Frontal cortex (tissue), 4 donors: ENCODE results near the gene ATP10A. TPM values are rescaled to one million over a fixed set of nuclear protein-coding genes. Genes with fewer than 3 reads are reported as not detected.

Source experiments
- DNase-seq, 2 donors: peaks; one replicate each; pipeline ENCODE4 v3.0.0; 2012; ENCODE audit warnings: low spot score in 2 of 2
- FAIRE-seq: peaks from 2 replicates; lab custom pipeline; 2012; peaks lifted over from hg19 to GRCh38; lab: Jason Lieb, UNC
- total RNA-seq: library from RNA; depleted of rRNA; stranded (reverse); fragments of >200 nt; gene quantifications from one replicate; pipeline ENCODE4 v1.2.3, GENCODE V29; 2014
- donor health status: control.
- donor health status: control.
- donor health status: control.

The ATP10A gene
- total RNA-seq, 1 donor from 2014 or later, result 0.82 TPM

- DNase-seq (no peak), FAIRE-seq (no peak)
Measured at GRCh38 chr15:25733856-25734679, 129.1 kb downstream of the ATP10A start.

DNA sequence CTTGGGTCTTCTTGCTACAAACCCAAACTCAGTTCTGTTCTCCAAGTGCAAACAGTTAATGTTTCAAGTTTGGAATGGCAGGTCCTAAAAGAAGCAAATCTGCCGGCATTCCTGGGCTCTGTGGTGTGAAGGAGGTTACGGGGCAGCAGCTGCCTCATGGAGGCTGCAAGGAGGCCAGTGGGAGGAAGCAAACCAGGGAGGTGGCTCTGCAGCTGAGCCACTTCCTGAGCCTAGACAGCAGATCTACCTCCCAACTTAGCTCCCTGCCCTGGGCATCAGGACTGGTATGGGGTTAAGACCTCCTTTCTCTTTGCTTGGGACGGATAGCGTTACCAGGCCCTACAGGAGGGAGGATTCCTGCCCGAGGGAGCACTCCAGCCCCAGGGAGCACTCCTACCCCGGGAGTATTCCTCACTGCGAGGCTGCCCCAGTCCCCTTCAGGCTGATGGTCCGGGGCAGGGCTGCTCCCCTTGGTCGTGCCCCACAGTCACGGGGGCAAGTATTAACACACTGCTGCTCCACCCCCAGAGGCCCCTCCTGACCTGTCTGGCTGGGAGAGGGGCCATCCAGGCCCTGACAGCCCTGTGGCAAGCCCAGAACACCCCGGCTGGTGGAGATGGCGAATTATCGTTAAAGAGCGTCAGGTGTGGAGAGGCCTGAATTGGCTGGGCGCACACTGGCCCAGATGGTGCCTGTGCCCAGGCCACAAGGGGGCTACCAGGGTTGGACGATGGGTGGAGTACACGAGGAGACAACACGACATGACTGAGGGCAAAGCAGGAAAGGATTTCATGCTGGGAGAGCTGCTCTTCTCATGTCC lies 129.9 kb downstream of the ATP10A start:
- no peak for FAIRE-seq
- no peak for DNase-seq

DNA sequence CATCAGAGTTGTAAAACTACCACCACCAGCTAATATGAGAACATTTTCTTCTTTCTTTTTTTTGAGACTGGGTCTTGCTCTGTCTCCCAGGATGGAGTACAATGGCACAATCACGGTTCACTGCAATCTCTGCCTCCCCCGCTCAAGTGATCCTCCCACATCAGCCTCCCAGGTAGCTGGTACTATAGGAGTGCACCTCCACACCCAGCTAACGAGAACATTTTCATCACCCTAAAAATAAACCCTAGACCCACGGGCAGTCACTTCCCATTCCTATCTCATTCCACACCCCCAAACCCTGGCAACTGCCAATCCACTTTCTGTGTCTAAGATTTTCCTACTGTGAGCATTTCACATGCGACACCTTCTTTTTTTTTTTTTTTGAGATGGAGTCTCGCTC lies 130.9 kb downstream of the ATP10A start:
- FAIRE-seq (no peak), DNase-seq (no peak)

GRCh38 chr15:25731411-25731810 lies 131.7 kb downstream of the ATP10A start:
- no peak for FAIRE-seq

DNA sequence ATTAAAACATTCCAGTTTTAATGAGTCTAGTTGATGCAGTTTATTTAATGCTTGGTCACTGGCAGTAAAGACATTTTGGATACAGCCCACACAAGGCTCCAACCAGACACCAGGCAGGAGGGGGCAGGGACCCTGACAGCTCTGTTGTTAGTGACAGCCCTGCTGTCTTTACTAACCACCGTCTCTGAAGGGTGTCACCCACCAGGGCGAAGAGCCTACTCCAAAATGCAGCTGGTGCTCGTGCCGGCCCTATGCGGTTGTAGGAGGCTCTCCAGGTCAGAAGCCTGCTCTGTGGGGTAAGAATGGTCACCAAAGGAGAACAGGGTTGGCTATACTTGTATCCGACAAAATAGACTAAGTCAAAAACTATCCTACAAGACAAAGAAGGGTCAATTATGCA lies 132.2 kb downstream of the ATP10A start:
- FAIRE-seq, result no peak
- no peak for DNase-seq

More at GRCh38 chr15:25731411-25731810, 131.7 kb downstream of the ATP10A start:
- DNase-seq, result no peak

- DNase-seq, result no peak
Measured at GRCh38 chr15:25728816-25729215, 134.3 kb downstream of the ATP10A start.

GRCh38 chr15:25727867-25728600 lies 135.1 kb downstream of the ATP10A start:
- DNase-seq (no peak), FAIRE-seq (no peak)

More at GRCh38 chr15:25728816-25729215, 134.3 kb downstream of the ATP10A start:
- no peak for FAIRE-seq

DNA sequence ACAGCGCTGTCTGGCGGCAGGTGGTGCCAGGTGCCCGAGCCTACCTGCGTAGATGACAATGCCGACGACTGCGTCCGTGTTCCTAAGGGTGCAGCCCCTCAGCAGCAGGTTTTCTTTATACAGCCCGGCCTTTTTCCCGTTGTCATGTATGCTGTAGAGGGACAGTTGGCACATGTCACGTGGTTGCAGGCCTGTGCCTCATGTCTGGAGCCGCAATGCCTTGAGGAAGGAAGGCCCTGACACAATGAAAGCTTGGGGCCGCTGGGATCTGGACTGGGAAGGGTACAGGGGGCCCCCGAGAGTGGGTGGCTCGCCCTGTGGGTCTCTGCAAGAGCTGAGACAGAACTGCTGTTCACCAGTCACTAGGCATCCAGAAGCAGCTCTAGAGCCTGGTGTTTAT lies 136.0 kb downstream of the ATP10A start:
- FAIRE-seq (no peak), DNase-seq (no peak)

GRCh38 chr15:25725758-25726157 lies 137.4 kb downstream of the ATP10A start:
- no peak for FAIRE-seq
- DNase-seq, result no peak

GRCh38 chr15:25724899-25725298 lies 138.2 kb downstream of the ATP10A start:
- no peak for FAIRE-seq
- no peak for DNase-seq

GRCh38 chr15:25721605-25721955 lies 141.5 kb downstream of the ATP10A start:
- DNase-seq (no peak), FAIRE-seq (no peak)

DNA sequence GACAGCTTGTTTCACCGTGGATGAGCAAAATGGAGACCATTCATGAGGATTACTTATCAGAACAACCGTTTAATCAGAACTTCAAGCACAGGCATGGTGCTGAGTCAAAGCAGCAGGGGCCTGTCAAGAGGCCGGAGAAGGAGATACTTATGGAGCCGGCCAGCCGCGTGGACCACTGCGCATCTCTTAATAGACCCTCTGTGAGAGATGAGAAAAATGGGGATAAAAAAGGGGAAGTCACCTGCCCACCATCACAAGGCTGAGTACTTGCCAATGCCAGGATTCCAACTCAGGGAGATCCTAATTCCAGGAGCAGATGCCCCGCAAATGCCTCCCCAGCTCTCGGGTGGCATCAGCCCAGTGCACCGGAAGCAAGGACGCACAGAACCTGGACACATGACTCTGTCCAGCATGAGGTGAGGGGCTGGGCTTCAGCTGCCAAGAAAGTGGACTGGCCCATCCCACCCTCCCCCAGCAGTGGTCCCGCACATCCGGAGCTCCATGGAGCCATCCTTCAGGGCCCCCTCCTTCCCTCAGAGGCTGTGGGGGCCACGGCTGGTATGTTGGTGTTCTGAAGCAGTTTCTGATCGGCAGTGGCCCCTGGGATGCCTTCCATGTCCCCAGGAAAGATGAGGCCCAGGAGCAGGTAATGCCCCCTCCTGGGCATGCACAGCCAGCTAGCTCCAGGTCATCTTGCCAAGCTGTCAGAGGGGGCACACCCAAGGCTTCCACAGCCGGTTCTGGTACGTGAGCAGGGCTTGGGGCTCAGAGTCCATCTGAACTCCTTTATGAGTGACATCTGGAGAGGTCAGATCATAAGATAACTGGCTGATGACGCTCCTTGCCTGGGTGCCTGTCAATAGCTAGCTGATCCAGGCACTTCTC lies 143.8 kb downstream of the ATP10A start:
- no peak for DNase-seq
- no peak for FAIRE-seq

DNA sequence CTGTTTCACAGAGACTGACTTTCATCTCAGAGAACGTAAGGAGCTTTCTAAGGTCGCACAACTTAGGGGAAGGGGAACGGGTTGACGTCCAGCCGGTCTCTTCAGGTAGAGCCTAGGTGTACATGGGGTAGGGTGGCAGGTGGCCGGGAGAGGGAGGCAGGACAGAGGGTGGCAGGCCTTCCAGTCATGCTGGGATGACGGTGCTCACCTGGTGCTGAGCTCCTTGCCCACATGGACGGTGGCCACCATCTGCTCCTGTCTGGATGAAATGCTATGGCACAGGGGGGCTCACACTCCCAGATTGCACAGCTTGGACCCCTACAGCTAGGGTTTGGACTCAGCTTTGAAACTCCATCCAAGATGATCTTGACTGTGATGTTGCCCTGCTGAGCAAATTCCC lies 144.5 kb downstream of the ATP10A start:
- DNase-seq, result no peak
- no peak for FAIRE-seq

DNA sequence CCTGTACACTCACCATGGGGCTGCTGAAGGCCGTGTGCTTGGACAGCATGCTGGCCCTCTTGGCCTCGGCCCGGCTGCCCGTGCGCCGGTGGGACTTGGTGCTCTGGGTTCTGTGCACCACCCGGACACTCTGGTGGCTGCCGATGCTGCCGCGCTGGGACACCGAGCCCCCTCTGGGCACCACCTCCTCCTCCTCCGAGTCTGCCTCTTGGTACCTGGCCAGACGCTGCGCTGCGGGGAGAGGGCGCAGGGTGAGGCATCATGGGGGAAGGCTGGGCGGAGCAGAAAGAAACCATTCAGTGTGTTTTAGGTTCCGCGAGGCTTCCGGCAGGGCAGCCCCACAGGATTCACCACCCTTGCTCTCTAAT lies 145.0 kb downstream of the ATP10A start:
- DNase-seq (no peak), FAIRE-seq (no peak)

DNA sequence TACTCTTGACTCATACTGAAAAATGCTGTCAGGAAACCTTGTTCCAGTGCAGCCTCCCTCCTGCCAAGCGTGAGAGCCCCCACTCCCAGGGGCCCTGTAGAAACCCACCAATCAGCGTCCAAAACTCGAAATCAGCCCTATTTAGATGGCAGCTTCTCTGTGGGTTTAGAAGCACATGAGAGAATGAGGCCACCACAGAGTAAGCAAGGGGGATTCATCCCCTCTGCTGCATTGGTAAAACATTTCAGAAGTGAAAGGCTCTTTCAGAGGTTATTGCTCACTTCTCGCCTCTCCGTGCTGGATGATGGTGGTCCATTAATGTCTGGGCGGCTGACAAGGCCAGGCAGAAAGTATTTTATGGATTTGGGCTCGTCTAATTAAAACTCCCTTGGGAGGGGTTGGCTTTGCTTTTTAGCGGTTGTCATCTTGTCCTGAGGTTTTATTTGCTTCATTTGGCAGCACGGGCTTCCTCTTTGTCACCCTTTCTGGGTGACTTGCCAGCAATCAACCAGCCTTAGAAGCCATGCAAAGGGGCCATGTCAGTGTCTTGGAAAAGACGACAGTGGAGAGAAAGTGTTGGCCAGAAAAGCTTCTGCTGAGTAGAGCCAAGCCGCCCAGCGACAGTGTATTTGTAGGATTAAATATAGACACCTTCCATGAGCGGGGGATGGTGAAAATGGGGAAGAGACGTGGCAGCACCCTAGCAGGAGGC lies 145.5 kb downstream of the ATP10A start:
- DNase-seq (peak in 1 of 2 donors; percentile 51), FAIRE-seq (no peak)

GRCh38 chr15:25717127-25717456 lies 146.0 kb downstream of the ATP10A start:
- no peak for FAIRE-seq
- no peak for DNase-seq

- FAIRE-seq (no peak), DNase-seq (no peak)
Measured at GRCh38 chr15:25716414-25717126, 146.6 kb downstream of the ATP10A start.
